Measurements from ENCODE around the gene MAP3K13.
A peak's percentile ranks its signal among the peaks of the same experiment; 100 is the strongest.
"Not testable (repeated sequence)": the region's sequence is repeated elsewhere in the genome, so short reads cannot be mapped to it uniquely, and the experiment has no call there.

Gene MAP3K13

DNA sequence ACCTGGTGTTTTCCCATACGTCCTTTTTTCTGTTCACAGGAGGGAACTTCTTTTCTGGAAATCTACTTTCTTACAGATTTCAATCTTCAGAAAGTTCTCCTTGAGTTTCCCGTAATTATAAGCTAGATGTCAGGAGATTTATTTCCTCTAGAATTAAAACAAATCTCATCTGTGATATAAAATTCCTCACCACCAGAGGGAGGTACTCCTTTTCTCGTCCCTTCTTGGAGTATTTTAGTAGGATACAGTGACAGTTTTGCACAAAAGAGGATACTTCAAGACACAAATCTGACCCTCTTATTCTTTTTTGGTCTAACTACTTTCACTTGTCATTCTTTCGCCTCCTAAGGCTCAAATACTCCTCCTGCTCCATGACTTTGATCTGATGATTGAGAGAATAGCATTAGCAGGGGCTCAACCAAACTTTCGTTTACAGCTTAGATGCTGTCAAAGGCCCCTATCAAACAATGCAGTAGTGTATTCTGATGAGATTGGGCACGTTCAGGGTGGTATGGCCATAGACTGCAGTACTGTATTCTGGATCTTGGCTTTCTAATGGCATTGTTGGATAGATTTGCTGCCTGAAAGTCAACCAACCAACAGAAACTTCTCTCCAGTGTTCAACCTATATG is 97.9 kb downstream of the MAP3K13 start:
- no peak overlapping the region for H3K4me3 ChIP-seq (ENCODE audit: low read depth, low read length)
- peak; percentile 16 for DNase-seq (ENCODE audit: low read depth, low spot score)
- in situ Hi-C loops (cut with HindIII; ENCODE audit: low sequenced_read_pairs), result no loop called here
- TF ChIP-seq, protein P1, sequence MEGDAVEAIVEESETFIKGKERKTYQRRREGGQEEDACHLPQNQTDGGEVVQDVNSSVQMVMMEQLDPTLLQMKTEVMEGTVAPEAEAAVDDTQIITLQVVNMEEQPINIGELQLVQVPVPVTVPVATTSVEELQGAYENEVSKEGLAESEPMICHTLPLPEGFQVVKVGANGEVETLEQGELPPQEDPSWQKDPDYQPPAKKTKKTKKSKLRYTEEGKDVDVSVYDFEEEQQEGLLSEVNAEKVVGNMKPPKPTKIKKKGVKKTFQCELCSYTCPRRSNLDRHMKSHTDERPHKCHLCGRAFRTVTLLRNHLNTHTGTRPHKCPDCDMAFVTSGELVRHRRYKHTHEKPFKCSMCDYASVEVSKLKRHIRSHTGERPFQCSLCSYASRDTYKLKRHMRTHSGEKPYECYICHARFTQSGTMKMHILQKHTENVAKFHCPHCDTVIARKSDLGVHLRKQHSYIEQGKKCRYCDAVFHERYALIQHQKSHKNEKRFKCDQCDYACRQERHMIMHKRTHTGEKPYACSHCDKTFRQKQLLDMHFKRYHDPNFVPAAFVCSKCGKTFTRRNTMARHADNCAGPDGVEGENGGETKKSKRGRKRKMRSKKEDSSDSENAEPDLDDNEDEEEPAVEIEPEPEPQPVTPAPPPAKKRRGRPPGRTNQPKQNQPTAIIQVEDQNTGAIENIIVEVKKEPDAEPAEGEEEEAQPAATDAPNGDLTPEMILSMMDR (IDR thresholded peaks at IDR 0.05; ENCODE audit: low read depth, low read length), result peak; percentile 34

DNA sequence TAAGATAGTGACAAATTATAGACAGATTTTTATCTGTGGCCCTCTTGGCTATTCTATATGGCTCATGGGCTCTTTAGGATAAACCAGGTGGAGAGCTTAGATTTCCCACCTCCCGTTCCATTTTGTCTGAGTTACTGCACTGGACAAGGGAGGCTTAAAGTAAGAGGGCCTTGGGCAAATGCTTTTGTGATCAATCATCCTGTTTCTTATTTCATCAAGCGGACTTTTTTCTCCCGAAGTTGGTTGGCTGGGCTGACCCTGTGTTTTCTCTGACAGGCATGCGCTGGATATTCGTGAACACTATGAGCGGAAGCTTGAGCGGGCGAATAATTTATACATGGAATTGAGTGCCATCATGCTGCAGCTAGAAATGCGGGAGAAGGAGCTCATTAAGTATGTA is 102.5 kb downstream of the MAP3K13 start:
- in situ Hi-C loops (cut with HindIII; ENCODE audit: low sequenced_read_pairs), result no loop called here
- DNase-seq (ENCODE audit: low read depth, low spot score), result no peak
- no peak overlapping the region for H3K4me3 ChIP-seq (ENCODE audit: low read depth, low read length)
- TF ChIP-seq, protein P1 (IDR thresholded peaks at IDR 0.05; ENCODE audit: low read depth, low read length), result no peak

DNA sequence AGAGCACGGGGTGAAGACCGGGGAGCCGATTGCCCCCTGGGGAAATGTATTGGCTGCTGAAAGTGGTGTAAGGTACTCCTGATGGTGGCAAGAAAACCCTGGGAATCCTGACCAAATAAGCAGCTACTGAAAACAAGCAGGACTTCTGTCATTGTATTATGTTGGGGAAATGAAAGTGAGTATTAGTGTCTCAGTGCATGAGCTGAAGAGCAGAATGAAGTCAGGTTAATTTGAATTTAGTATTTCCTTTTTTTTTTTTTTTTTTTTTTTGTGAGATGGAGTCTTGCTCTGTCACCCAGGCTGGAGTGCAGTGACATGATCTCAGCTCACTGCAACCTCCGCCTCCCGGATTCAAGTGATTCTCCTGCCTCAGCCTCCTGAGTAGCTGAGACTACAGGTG is 103.2 kb downstream of the MAP3K13 start:
- DNase-seq (ENCODE audit: low read depth, low spot score); in situ Hi-C loops (cut with HindIII; ENCODE audit: low sequenced_read_pairs); H3K4me3 ChIP-seq (ENCODE audit: low read depth, low read length): not testable (repeated sequence)

DNA sequence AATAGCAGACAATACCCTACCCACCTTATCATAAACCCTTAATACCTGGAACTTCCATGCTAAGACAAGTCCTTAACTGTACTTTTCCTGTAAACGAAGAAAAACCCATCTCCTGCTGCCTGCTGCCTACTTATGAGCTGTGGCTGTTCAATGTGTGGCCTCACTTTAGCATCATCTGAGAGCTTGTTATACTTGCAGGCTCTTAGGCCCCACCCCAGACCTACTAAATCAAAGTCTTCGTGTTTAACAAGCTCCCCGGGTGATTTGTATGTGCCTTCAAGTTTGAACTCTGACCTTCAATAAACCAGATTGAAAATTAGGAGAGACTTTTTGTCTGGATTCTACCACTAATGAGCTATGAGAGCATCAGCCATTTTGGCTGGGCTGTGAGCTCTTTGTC is 106.6 kb downstream of the MAP3K13 start:
- no peak for DNase-seq (ENCODE audit: low read depth, low spot score)
- H3K4me3 ChIP-seq (ENCODE audit: low read depth, low read length), result no peak overlapping the region
- in situ Hi-C loops (cut with HindIII; ENCODE audit: low sequenced_read_pairs), result no loop called here
- TF ChIP-seq, protein P1 (IDR thresholded peaks at IDR 0.05; ENCODE audit: low read depth, low read length), result no peak

DNA sequence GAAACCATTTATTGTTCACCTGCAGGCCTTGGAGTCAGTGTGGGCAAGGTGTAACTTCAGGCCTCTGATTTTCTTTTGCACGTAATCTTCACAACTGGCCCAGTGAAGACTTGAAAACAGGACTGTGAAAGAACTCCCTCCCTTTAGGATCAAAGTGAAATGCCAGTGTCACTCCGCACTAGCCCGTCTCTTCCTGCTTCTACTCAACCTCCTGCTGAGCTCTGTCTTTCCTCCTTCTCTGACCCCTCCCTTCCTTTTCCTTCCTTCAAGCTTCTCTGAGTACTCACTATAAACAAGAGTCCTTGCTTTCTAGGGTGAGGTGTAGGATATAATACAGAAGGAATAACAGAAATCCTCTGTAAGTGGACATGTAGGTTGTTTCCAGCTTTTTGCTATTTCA is 107.4 kb downstream of the MAP3K13 start:
- no peak for DNase-seq (ENCODE audit: low read depth, low spot score)
- in situ Hi-C loops (cut with HindIII; ENCODE audit: low sequenced_read_pairs), result no loop called here
- no peak overlapping the region for H3K4me3 ChIP-seq (ENCODE audit: low read depth, low read length)
- TF ChIP-seq, protein P1 (IDR thresholded peaks at IDR 0.05; ENCODE audit: low read depth, low read length), result no peak

DNA sequence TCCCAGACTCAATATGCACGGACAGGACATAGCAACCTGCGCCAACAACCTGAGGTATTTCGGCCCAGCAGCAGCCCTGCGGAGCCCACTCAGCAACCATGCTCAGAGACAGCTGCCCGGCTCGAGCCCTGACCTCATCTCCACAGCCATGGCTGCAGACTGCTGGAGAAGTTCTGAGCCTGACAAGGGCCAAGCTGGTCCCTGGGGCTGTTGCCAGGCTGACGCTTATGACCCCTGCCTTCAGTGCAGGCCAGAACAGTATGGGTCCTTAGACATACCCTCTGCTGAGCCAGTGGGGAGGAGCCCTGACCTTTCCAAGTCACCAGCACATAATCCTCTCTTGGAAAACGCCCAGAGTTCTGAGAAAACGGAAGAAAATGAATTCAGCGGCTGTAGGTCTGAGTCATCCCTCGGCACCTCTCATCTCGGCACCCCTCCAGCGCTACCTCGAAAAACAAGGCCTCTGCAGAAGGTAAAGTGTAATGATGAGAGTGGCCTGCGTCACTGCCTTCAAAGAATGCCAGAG is 110.4 kb downstream of the MAP3K13 start:
- TF ChIP-seq, protein P1 (IDR thresholded peaks at IDR 0.05; ENCODE audit: low read depth, low read length), result no peak
- no peak overlapping the region for H3K4me3 ChIP-seq (ENCODE audit: low read depth, low read length)
- in situ Hi-C loops (cut with HindIII; ENCODE audit: low sequenced_read_pairs), result no loop called here
- DNase-seq (ENCODE audit: low read depth, low spot score), result peak; percentile 22

DNA sequence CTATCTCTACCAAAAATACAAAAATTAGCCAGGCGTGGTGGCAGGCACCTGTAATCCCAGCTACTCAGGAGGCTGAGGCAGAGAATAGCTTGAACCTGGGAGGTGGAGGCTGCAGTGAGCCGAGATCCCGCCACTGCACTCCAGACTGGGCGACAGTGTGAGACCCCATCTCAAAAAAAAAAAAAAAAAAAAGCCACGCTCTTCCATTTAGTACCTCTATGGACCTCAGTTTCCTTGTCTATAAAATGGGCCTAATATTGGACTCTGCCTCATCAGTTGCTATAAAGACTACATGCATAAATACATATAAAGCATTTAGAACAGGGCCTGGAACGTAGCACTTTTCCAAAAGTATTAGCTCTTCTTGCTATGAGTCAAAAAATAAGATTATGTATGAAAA is 112.0 kb downstream of the MAP3K13 start:
- H3K4me3 ChIP-seq (ENCODE audit: low read depth, low read length); DNase-seq (ENCODE audit: low read depth, low spot score); in situ Hi-C loops (cut with HindIII; ENCODE audit: low sequenced_read_pairs): not testable (repeated sequence)

DNA sequence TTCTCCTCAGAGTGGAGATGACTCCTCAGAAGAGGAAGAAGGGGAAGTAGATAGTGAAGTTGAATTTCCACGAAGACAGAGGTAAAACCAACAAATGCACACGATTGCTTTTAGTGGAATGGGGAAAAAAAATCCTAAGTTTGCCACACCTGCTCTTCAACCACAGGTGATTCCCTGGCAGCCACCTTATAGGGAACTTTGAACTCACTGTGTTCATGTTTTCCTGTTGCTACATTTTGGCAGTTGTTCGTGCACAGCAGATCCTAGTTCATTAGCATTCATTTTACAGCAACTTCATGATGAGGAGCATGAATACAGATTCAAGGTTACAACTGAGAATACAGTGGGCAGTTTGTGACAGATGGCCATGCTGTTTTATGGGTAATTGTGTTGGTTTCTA is 114.4 kb downstream of the MAP3K13 start:
- in situ Hi-C loops (cut with HindIII; ENCODE audit: low sequenced_read_pairs), result no loop called here
- no peak overlapping the region for H3K4me3 ChIP-seq (ENCODE audit: low read depth, low read length)
- DNase-seq (ENCODE audit: low read depth, low spot score), result no peak
- TF ChIP-seq, protein P1 (IDR thresholded peaks at IDR 0.05; ENCODE audit: low read depth, low read length), result no peak

Data from astrocyte of the spinal cord (primary cell).